CD4-positive, CD25-positive, alpha-beta regulatory T cell (primary cell): ENCODE results near the gene INKA2. TPM values are rescaled to one million over a fixed set of nuclear protein-coding genes. Genes with fewer than 3 reads are reported as not detected.

Experiments
- ATAC-seq, 2 donors: fragments of 150-1000 bp; cut with Tn5 transposase; one replicate each; pipeline ENCODE4 v1.10.0; 2021; ENCODE audit warnings: low read depth in 2 of 2, moderate number of reproducible peaks in 2 of 2, moderate library complexity in 1 of 2
- DNase-seq, 3 donors: peaks; one replicate each; pipeline versions ENCODE4 v3.0.0 to v3.0.0-alpha.2; 2012 to 2022; ENCODE audit warnings: mixed read lengths in 1 of 3
- H3K27ac ChIP-seq: one replicate; pipeline ENCODE4 v1.7.0; 2013; ENCODE audit warnings: mild to moderate bottlenecking, low read length; ENCODE audit not compliant: insufficient read depth, poor library complexity, severe bottlenecking
- H3K27me3 ChIP-seq: one replicate; pipeline ENCODE4 v1.7.0; 2013; ENCODE audit warnings: low read length; ENCODE audit not compliant: control insufficient read depth, insufficient read depth
- H3K36me3 ChIP-seq: one replicate; pipeline ENCODE4 v1.7.0; 2013; ENCODE audit warnings: mild to moderate bottlenecking, low read length, moderate library complexity; ENCODE audit not compliant: control insufficient read depth, insufficient read depth
- H3K4me1 ChIP-seq: 2 replicates; pipeline ENCODE4 v1.7.0; 2013; ENCODE audit warnings: mild to moderate bottlenecking, low read length; ENCODE audit not compliant: insufficient read depth, control insufficient read depth, poor library complexity, severe bottlenecking
- H3K4me3 ChIP-seq: one replicate; pipeline ENCODE4 v1.7.0; 2013; ENCODE audit warnings: low read depth, mild to moderate bottlenecking, low read length, moderate library complexity
- H3K9me3 ChIP-seq, 2 experiments: 1 replicate in 1 of 2; 2 replicates in 1 of 2; pipeline ENCODE4 v1.7.0; 2013; ENCODE audit warnings: low read length in 2 of 2, mild to moderate bottlenecking in 1 of 2, moderate library complexity in 1 of 2; ENCODE audit not compliant: control insufficient read depth in 2 of 2
- H3K27ac Mint-ChIP-seq, 3 donors: one replicate each; pipeline ENCODE4 v1.8.0; 2020 to 2022; ENCODE audit warnings: mild to moderate bottlenecking in 3 of 3, mixed read lengths in 3 of 3, moderate library complexity in 2 of 3
- H3K27me3 Mint-ChIP-seq: one replicate; pipeline ENCODE4 v1.8.0; 2022; ENCODE audit warnings: mild to moderate bottlenecking, mixed read lengths
- H3K36me3 Mint-ChIP-seq: one replicate; pipeline ENCODE4 v1.8.0; 2020; ENCODE audit warnings: mixed read lengths
- H3K4me1 Mint-ChIP-seq, 4 donors: one replicate each; pipeline ENCODE4 v1.8.0; 2020 to 2022; ENCODE audit warnings: mixed read lengths in 4 of 4, mild to moderate bottlenecking in 1 of 4
- H3K4me3 Mint-ChIP-seq, 4 donors: one replicate each; pipeline ENCODE4 v1.8.0; 2020 to 2022; ENCODE audit warnings: mild to moderate bottlenecking in 4 of 4, mixed read lengths in 4 of 4, moderate library complexity in 3 of 4
- H3K9me3 Mint-ChIP-seq, 7 donors: one replicate each; pipeline ENCODE4 v1.8.0; 2020 to 2022; ENCODE audit warnings: mixed read lengths in 7 of 7, mild to moderate bottlenecking in 3 of 7, moderate library complexity in 2 of 7
- polyA plus RNA-seq, 4 donors: library from polyadenylated mRNA; unstranded; fragments of 300-500 nt; fragmentation: Illumina TruSeq; gene quantifications; one replicate each; pipeline ENCODE4 v1.2.3, GENCODE V29; 2021
- total RNA-seq: library from RNA; stranded (reverse); gene quantifications from one replicate; pipeline ENCODE4 v1.2.3, GENCODE V29; 2022

The INKA2 gene
- total RNA-seq (not detected), polyA plus RNA-seq (under 1 TPM in 1 of 4 donors, not detected in 3; 0.31 TPM)

DNA sequence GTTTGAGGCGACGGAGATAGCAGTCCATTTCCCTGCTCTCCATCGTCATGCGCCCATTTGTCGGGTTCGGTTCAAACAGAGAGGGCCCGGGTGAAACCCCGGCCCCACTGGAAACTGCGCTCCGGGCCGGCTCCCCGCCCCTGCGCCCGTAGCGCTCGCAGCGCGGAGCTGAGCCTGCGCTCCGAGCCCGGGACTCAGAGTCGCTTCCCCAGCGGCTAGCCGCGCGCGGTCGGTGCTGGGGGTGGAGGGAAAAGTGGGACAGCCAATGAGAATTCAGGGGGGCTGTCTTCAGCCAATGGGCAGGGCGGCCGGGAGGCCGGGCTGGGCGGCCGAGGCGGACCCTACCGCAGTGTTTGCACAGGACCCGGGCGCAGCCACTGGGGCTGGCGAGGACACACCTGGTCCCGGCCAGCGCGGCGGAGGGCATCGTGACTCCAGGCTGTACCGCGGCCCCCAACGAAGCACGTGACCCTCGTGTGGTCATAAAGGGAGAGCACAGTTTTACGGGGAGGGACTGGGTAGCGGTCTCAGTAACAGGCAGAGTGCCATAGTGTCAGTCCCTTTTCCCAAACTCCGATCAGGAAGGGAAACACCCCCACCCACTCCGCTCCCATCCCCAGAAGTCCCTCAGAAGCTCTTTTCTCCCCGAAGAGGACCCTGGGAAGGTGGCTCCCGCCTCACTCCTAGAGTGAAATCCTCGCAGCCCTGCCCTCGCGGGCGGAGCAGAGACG, at the start of gene INKA2:
TSS of gene INKA2 (minus strand) at position 202 of the 731 bp plus-strand sequence. CDS start at position 49, 153 bp downstream.
- no peak within 1 kb of the TSS for H3K27ac ChIP-seq
- H3K4me1 ChIP-seq: peaks cover 31% of the 10 kb centered on the region
- H3K36me3 ChIP-seq: no peaks in the 10 kb centered on the region
- H3K27ac Mint-ChIP-seq: peak within 1 kb of the TSS in 1 of 3 donors; percentile 65
- peaks cover 0 to 25% (median 14%) of the 10 kb centered on the region in 4 donors for H3K4me1 Mint-ChIP-seq
- H3K36me3 Mint-ChIP-seq: no peaks in the 10 kb centered on the region
- peak within 1 kb of the TSS; percentile 75 to 91 (median 90) for H3K4me3 Mint-ChIP-seq
- DNase-seq: peak; percentile 31 to 80 (median 45)
- peak within 1 kb of the TSS; percentile 62 for H3K4me3 ChIP-seq
- peaks cover 0 to 2% (median 0%) of the 10 kb centered on the region in 7 donors for H3K9me3 Mint-ChIP-seq
- peaks cover 39% of the 10 kb centered on the region for H3K27me3 Mint-ChIP-seq
- H3K27me3 ChIP-seq: peaks cover 25% of the 10 kb centered on the region
- H3K9me3 ChIP-seq: no peaks in the 10 kb centered on the region
- ATAC-seq: peak; percentile 61 to 63

DNA sequence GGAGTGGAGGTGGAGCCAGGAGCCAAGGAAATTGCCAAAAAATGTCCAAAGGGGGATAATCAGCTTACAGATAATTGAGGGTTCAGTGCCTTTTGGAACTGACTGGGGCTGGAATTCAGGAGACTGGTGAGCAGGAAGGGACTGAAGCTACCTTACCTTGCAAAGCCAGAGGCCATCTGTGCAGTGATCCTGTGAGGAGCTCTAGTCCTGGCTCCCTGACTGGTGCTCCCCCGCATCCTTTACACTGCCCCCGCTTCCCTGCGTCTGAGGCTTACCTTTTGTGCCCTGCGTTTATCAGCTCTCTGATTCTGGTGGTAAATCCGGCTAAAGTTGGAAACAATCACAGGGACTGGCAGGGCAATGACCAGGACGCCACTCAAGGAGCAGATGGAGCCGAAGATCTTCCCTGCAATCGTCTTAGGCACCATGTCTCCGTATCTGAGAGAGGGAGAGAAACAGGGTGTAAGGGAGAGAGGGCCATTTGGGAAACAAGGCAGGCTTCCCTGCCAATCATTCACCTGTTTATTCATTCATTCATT, 47.5 kb upstream of the INKA2 start:
- H3K9me3 ChIP-seq: no peaks in the 10 kb centered on the region
- H3K27ac ChIP-seq: no peak overlapping the region
- H3K4me1 ChIP-seq: no peaks in the 10 kb centered on the region
- DNase-seq (no peak), ATAC-seq (no peak)
- H3K36me3 ChIP-seq: no peaks in the 10 kb centered on the region
- H3K27ac Mint-ChIP-seq: no peak overlapping the region
- peaks cover 2% of the 10 kb centered on the region for H3K27me3 ChIP-seq
- H3K4me3 Mint-ChIP-seq: no peak overlapping the region
- no peaks in the 10 kb centered on the region for H3K9me3 Mint-ChIP-seq
- peaks cover 42% of the 10 kb centered on the region for H3K27me3 Mint-ChIP-seq
- H3K4me1 Mint-ChIP-seq: no peaks in the 10 kb centered on the region
- no peak overlapping the region for H3K4me3 ChIP-seq
- no peaks in the 10 kb centered on the region for H3K36me3 Mint-ChIP-seq

GRCh38 chr1:111784273-111784901, 45.2 kb upstream of the INKA2 start:
- Histone ChIP-seq H3K27ac (no peak overlapping the region), H3K4me3 (no peak overlapping the region), H3K4me1 (no peaks in the 10 kb centered on the region), H3K36me3 (no peaks in the 10 kb centered on the region), H3K27me3 (peaks cover 2% of the 10 kb centered on the region), H3K9me3 (no peaks in the 10 kb centered on the region)
- H3K36me3 Mint-ChIP-seq: no peaks in the 10 kb centered on the region
- no peak overlapping the region for H3K4me3 Mint-ChIP-seq
- ATAC-seq (no peak), DNase-seq (no peak)
- H3K27ac Mint-ChIP-seq: no peak overlapping the region
- no peaks in the 10 kb centered on the region for H3K9me3 Mint-ChIP-seq
- no peaks in the 10 kb centered on the region for H3K4me1 Mint-ChIP-seq
- peaks cover 28% of the 10 kb centered on the region for H3K27me3 Mint-ChIP-seq

DNA sequence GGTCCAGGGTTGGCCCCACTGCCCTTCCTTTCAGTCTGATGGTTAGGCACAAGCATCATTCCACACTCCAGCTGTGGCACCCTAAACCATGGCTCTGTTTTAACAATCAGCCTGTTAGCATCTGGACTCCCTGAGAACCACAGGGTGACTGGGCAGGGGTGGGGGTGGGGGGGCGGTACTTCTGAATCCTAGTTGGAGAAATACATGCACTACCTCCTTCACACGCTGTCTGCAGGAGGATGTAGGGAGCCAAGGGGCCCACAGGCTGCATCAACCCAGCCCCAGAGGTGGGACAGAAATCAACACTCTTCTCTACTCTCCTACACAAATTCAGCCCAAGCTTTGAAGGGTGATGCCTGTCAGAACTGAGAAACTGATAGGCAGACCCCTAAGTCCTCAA, 40.4 kb upstream of the INKA2 start:
- no peaks in the 10 kb centered on the region for H3K4me1 Mint-ChIP-seq
- Histone ChIP-seq H3K27ac (no peak overlapping the region), H3K4me3 (no peak overlapping the region), H3K9me3 (no peaks in the 10 kb centered on the region), H3K4me1 (no peaks in the 10 kb centered on the region), H3K27me3 (no peaks in the 10 kb centered on the region), H3K36me3 (no peaks in the 10 kb centered on the region)
- H3K27ac Mint-ChIP-seq: no peak overlapping the region
- DNase-seq (no peak), ATAC-seq (no peak)
- peaks cover 18% of the 10 kb centered on the region for H3K27me3 Mint-ChIP-seq
- no peak overlapping the region for H3K4me3 Mint-ChIP-seq
- H3K36me3 Mint-ChIP-seq: no peaks in the 10 kb centered on the region
- no peaks in the 10 kb centered on the region for H3K9me3 Mint-ChIP-seq

DNA sequence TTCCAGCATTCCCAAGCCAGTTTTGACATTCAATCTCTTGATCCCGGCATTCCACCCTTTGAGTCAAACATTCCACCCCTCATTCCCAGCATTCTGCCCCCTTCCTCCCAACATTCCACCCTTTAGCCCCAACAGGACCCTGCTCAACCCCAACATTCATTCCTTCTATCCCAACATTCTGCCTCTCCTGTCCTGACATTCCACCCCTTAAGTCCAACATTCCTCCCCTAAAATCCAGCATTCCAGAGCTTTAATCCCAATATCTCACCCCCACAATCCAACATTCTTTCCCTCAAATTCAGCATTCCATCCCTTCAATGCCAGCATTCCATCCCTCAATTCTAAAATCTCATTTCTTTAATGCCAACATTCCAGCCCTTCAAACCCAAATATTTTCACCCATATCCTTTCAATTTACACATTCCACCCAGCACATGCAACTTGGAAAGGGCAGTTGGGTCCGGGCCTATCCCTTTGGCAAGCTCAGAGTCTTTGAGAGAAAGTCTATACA, 39.4 kb upstream of the INKA2 start:
- no peaks in the 10 kb centered on the region for H3K9me3 ChIP-seq
- no peaks in the 10 kb centered on the region for H3K36me3 ChIP-seq
- ATAC-seq (no peak), DNase-seq (no peak)
- H3K4me3 ChIP-seq: no peak overlapping the region
- Mint-ChIP-seq H3K4me1 (no peaks in the 10 kb centered on the region), H3K4me3 (no peak overlapping the region), H3K27ac (no peak overlapping the region), H3K36me3 (no peaks in the 10 kb centered on the region), H3K27me3 (peaks cover 13% of the 10 kb centered on the region), H3K9me3 (no peaks in the 10 kb centered on the region)
- H3K27me3 ChIP-seq: no peaks in the 10 kb centered on the region
- H3K4me1 ChIP-seq: no peaks in the 10 kb centered on the region
- no peak overlapping the region for H3K27ac ChIP-seq

- H3K4me3 ChIP-seq: no peak overlapping the region
- H3K27me3 ChIP-seq: no peaks in the 10 kb centered on the region
- H3K9me3 Mint-ChIP-seq: no peaks in the 10 kb centered on the region
- H3K36me3 ChIP-seq: no peaks in the 10 kb centered on the region
- no peak overlapping the region for H3K27ac Mint-ChIP-seq
- ATAC-seq (no peak), DNase-seq (no peak)
- H3K4me1 Mint-ChIP-seq: no peaks in the 10 kb centered on the region
- peaks cover 8% of the 10 kb centered on the region for H3K27me3 Mint-ChIP-seq
- no peaks in the 10 kb centered on the region for H3K4me1 ChIP-seq
- H3K36me3 Mint-ChIP-seq: no peaks in the 10 kb centered on the region
- no peak overlapping the region for H3K4me3 Mint-ChIP-seq
- H3K9me3 ChIP-seq: no peaks in the 10 kb centered on the region
- H3K27ac ChIP-seq: no peak overlapping the region
These were observed 38.9 kb upstream of the INKA2 start for GRCh38 chr1:111778066-111778465.

- no peak overlapping the region for H3K27ac ChIP-seq
- H3K9me3 ChIP-seq: no peaks in the 10 kb centered on the region
- Mint-ChIP-seq H3K4me1 (no peaks in the 10 kb centered on the region), H3K27ac (no peak overlapping the region), H3K4me3 (no peak overlapping the region), H3K36me3 (no peaks in the 10 kb centered on the region), H3K27me3 (peaks cover 6% of the 10 kb centered on the region), H3K9me3 (no peaks in the 10 kb centered on the region)
- no peak for ATAC-seq
- H3K36me3 ChIP-seq: no peaks in the 10 kb centered on the region
- H3K4me3 ChIP-seq: no peak overlapping the region
- no peaks in the 10 kb centered on the region for H3K4me1 ChIP-seq
- no peaks in the 10 kb centered on the region for H3K27me3 ChIP-seq
- no peak for DNase-seq
These were observed 38.1 kb upstream of the INKA2 start for GRCh38 chr1:111777301-111777700.
